ENCODE measurements around the gene ILK. TPM values are rescaled to one million over a fixed set of nuclear protein-coding genes. Genes with fewer than 3 reads are reported as not detected.

ILK gene
- total RNA-seq, 1 donor from 2014 or later, result 210 TPM

DNA sequence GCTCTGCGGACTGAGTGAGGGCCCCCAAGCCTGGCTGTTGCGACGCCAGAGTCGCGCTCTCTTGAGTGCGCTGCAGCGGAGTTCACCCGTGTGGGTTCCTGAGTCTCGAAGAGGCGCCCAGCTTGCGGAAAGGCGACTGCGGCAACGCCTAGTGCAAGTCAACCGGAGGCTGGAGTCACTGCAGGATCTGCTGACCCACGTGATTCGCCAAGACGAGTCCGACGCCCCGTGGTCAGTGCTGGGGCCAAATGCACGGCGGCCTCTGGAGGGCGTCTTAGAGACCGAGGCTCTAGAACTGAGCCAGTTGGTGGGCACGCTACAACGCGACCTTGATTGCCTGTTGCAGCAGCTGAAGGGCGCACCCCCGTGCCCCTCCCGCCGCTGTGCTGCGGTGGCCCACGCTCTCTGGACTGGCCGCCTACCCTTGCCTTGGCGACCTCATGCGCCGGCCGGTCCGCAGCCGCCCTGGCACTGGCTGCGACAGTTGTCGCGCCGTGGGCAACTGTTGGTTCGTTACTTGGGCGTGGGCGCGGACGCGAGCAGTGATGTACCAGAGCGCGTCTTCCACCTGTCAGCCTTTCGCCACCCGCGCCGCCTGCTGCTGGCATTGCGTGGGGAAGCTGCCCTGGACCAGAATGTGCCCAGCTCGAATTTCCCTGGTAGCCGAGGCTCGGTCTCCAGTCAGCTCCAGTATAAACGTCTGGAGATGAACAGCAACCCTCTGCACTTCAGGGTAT is 32.7 kb upstream of the ILK start:
- intact Hi-C loops (cut with micrococcal nuclease), result no loop called here
- DNase-seq (no peak), ATAC-seq (peak; percentile 3)

DNA sequence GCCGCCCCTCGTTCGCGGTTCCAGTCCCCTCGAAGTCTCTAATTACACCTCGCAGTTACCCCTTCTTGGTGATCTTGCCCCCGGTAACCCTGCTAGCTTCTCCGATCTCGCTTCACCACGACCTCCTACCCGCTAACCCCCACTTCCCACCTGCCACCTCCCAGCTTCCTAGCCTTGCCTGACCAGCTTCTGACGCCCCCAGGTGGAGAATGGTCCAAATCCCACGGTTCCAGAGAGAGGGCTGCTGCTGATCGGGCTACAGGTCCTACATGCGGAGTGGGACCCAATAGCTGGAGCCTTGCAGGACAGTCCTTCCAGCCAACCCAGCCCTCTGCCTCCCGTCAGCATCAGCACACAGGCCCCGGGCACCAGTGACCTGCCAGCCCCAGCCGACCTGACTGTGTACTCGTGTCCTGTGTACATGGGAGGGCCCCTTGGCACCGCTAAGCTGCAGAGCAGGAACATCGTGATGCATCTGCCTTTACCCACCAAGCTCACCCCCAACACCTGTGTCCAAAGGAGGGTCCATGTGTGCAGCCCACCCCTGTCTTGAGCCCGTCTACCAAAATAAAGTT is 32.1 kb upstream of the ILK start:
- intact Hi-C loops (cut with micrococcal nuclease), result no loop called here
- ATAC-seq, result no peak

DNA sequence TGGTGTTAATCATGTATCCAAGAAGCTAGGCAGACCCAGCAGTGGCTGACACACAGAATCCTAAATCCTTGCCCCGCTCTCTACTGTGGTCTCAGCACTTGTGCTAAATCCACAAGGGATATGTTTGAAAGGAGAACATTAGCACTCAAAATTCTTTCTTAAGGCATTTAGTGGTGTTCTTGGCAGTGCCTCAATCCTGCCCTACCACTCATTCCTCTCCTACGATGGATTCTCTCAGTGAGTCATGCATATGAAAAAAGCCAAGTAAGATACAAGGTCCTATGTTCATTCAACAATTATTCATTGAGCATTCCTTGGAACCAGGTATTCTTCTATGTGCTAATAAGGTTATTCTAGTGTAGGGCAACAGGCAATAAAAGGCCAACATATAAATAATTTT is 31.4 kb upstream of the ILK start:
- intact Hi-C loops (cut with micrococcal nuclease), result no loop called here
- no peak for DNase-seq
- ATAC-seq, result no peak

More for the DNA sequence above, 32.1 kb upstream of the ILK start:
- no peak for DNase-seq

DNA sequence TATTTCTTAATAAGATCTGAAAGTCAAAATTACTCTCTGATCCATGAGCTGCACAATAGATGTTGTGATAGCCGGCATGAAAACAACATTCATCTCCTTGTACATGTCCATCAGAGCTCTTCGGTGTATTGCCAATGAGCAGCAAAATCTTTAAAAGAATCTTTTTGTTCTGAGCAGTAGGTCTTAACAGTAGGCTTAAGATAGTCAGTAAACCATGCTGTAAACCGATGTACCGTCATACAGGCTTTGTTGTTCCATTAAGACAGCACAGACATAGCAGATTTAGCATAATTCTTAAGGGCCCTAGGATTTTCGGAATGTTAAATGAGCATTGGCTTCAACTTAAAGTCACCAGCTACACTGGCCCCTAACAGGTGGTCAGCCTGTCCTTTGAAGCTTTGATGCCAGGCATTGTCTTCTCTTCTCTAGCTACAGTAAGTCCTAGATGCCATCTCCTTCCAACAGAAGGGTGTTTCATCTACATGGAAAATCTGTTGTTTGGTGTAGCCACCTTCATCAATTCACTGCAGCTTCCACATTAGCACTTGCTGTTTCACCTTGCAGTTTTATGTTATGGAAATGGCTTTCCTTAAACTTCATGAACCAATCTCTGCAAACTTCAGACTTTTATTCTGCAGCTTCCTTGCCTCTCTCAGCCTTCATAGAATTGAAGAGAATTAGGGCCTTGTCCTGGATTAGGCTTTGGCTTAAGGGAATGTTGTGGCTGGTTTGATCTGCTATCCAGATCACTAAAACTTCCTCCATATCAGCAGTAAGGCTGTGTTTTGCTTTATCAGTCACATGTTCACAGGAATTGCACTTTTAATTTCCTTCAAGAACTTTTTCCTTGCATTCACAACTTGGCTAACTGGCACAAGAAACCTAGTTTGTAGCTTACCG is 28.5 kb upstream of the ILK start:
- no peak for ATAC-seq
- DNase-seq, result no peak
- intact Hi-C loops (cut with micrococcal nuclease), result no loop called here

DNA sequence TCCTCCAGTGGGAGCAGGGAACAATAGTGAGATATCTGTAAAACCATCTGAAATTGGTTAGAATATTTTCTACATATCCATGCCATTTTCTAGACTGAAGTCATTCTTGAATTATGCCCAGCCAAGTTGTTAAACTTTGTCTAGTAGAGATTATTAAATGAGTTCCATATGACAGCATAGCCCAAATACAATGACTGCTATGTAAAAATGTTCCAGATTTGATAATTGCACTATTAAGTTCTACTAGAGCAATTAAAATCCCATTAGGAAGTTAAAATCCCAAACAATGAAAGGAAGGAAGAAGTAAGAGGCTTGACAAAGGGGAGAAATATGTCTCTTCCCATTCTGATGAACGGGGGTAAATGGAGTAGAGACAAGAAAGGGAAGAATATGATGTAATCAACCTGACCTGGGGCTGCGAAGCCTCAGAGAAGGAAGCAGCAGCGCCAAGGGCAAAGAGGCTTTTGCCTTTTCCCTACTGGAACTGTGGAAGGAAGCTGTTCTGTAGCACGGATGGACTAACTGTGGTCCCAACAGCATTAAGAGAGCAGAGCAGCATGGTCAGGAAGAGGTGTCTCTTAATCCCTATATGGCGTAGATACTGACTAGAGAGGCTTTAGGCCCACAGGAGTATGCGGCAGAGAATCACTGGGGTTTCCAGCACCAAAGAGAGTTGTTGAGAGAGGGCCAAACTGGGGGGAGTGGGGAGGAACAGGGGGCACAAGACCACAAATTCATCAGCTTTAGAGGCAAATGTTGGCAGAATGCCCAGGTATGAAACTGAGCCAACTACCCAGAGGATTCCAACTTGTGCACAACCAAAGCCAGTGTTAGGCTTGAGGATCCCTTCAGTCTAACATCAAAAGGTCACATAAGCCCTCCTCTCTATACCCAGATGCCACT is 26.9 kb upstream of the ILK start:
- DNase-seq, result no peak
- ATAC-seq, result peak; percentile 78
- intact Hi-C loops (cut with micrococcal nuclease), result no loop called here

DNA sequence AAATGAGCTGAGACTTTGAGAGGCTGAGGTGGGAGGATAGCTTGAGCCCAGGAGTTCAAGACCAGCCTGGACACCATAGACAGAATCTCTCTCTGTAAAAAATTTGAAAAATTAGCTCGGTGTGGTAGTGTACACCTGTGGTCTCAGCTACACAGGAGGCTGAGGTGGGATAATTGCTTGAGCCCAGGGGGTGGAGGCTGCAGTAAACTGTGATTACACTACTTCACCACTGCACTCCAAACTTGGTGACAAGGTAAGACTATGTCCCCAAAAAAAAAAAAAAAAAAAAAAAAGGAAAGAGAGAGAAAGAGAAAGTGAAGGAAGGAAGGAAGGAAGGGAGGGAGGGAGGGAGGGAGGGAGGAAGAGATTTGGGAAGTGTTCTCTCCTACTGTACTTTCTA is 25.4 kb upstream of the ILK start:
- DNase-seq, result no peak
- intact Hi-C loops (cut with micrococcal nuclease), result no loop called here
- ATAC-seq, result no peak

DNA sequence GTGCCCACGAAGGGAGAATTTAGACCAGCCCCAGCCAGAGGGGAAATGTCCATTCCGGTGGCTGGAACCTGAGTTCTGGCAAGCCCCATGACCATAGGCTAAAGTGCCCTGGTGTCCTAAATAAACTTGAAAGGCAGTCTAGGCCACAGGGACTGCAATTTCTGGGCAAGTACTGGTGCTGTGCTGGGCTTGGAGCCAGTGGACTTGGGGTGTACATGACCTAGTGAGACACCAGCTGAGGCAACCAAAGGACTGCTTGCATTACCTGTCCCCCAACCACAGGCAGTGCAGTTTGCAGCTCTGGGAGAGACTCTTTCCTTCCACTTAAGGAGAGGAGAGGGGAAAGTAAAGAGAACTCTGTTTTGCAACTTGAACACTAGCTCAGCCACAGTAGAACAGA is 23.9 kb upstream of the ILK start:
- intact Hi-C loops (cut with micrococcal nuclease), result loop anchor here (10.0 kb wide), 1 partner anchor 45 kb away; no protein-coding TSS in a partner anchor
- DNase-seq, result no peak
- ATAC-seq, result peak; percentile 33

DNA sequence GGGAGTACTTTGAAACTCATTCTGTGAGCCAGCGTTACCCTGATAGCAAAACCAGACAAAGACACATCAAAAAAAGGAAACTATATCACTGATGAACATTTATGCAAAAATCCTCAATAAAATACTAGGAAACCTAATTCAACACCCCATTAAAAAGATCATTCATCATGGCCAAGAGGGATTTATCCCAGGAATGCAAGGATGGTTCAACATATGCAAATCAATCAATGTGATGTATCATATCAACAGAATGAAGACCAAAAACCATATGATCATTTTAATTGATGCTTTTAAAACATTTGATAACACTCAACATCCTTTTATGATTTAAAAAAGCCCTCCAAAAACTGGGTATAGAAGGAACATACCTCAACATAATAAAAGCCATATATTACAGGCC is 20.0 kb upstream of the ILK start:
- no peak for DNase-seq
- ATAC-seq, result no peak
- intact Hi-C loops (cut with micrococcal nuclease), result loop anchor here (10.0 kb wide), 1 partner anchor 49 kb away; no protein-coding TSS in a partner anchor

DNA sequence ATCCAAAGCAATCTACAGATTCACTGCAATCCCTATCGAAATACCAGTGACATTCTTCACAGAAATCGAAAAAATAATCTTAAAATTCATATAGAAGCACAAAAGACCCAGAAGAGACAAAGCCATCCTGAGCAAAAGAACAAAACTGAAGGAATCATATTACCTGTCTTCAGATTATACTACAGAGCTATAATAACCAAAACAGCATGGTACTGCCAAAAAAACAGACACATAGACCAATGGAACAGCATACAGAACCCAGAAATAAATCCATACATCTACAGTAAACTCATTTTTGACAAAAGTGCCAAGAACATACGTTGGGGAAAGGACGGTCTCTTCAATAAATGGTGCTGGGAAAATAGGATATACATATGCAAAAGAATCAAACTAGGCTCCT is 19.0 kb upstream of the ILK start:
- intact Hi-C loops (cut with micrococcal nuclease), result loop anchor here (10.0 kb wide), 1 partner anchor 50 kb away; no protein-coding TSS in a partner anchor
- DNase-seq (no peak), ATAC-seq (no peak)

DNA sequence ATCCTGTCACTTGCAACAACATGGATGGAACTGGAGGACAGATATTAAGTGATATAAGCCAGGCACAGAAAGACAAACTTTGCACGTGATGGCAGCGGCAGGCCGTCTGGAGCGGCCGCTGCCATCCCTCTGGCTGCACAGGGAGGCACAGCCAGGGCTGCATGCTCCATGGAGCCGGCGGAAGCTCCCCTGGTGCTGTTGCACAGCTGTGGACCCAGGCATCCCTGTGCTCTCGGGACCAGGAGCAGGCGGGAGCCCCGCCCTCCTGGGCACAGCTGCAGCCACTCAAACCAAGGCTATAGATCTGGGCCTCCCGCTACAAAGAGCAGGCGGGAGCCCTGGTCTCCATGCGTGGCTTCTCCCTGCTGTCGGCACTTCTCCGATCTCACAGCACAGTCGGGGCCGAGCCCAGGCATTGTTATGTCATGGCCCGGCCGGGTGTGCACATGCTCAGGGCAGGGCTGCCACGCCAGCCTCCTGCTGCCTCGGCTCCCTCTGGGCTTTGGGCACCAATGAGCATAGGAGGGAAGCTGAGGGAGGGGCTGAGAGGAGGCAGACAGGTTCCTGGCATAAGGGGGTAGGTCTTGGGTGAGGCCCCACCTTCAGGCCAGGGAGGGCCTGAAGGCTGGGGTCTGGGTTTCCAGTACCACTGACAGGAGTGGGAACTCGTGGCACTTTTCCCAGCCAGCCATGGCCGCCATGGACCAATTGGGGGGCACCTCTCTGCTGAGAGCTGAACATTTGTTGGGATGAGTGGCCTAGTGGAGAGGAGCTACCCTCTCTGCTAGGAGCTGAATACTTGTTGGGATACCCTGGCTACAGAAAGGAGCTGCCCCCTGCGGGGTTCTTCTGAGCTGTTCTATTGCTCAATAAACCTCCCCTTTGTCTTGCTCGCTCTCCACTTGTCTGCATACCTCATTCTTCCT is 16.9 kb upstream of the ILK start:
- peak; percentile 71 for DNase-seq
- intact Hi-C loops (cut with micrococcal nuclease), result loop anchor here (10.0 kb wide), 1 partner anchor 52 kb away; no protein-coding TSS in a partner anchor
- peak; percentile 89 for ATAC-seq

DNA sequence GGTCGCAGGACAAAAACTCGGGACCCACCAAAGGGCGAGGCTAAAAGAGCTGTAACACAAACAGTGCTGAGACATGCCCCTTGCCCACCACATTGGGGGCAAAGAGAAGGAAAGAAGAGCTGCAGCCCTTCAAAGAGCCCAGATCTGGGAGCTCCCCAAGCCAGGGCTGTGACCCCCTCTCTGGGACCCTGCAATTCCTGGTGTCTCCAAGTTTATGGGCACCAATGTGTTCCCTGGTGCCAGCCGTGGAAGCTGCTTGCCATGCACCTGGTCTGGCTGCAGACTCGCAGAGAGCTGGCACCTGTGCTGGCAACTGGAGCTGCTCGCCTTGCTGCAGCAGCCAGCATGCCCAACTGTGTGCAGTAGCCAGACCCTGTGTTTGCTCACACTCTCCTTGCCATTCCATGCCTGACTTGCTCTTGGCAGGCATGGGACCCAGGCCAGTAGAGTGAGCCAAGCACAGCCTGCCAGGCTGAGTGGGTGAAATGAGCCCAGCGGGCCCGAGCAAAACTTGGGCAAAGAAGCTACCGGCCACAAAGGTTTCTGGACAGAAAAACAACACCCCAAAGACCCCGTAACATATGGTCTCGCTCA is 16.1 kb upstream of the ILK start:
- DNase-seq (peak; percentile 76), ATAC-seq (peak; percentile 95)
- intact Hi-C loops (cut with micrococcal nuclease), result loop anchor here (10.0 kb wide), 1 partner anchor 53 kb away; no protein-coding TSS in a partner anchor

DNA sequence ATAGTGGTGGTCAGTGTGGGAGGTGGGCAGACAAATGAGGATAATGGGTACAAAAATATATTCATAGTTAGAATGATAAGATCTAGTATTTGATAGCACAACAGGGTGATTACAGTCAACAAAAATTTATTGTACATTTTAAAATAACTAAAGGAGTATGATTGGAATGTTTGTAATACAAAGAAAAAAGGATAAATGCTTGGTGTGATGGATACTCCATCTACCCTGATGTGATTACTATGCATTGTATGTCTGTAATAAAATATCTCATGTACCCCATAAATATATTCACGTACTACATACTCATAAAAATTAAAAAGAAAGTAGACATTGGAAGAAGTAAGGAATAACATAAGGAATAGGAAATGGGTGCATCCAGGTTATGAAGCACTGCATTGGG is 15.6 kb upstream of the ILK start:
- no peak for DNase-seq
- intact Hi-C loops (cut with micrococcal nuclease), result loop anchor here (10.0 kb wide), 1 partner anchor 53 kb away; no protein-coding TSS in a partner anchor
- ATAC-seq, result no peak

DNA sequence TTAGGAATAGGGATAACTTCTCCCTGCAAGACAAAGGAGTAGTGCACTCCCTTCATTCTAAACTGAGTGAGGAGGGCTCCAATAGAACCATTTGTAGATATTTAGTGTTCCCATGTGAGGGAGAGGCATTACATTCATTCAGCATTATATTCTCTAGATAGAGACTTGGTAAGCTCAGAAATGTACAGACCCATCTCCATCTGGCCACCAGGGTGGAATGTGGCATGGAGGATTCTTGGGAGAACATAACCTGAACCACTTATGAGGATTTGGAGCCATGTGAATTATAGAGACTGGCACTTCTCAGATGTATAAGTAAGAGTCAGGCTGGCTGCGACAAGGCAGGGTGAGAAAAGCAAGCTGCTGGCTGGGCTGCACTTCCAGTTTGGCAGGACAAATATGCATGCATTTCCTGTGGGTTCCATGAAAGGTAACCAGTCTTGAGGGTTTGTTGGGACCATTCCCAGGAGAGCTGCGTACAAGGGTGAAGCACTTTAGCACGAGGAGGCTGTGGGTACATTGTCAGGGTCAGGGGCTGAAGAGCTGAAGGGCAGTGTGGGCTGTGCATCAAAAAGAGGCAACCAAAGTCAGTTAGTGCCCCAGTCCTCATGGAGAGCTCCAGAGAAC is 9.3 kb upstream of the ILK start:
- intact Hi-C loops (cut with micrococcal nuclease), result no loop called here
- ATAC-seq (peak; percentile 42), DNase-seq (no peak)

DNA sequence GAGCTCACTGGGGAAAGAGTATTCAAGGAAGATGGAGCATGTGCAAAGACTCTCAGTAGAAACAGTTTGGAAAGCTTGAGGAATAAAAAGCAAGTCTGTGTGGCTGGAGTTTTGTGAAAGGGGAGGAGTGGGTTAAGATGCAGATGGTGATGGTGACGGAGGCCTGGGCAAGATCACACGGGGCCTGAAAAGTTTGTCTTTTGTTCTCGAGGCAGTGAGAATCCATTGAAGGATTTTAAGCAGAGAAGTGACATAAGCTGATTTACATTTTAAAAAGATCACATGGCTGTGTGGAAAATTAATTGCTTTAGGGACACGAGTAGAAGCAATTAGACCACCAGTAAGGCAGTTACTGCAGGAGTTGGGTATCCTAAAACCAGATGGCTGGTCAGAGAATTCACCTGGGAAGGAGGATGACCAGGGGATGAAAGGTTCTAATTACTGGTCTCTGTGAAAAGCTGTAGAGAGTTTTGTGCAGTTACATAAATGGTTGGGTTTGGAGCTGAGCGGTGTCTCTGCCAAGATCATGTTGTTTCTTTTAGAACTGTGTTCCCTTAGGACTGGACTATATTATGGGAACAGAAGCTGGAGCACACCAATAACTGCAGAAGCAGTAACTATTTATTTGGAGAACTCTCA is 7.2 kb upstream of the ILK start:
- DNase-seq, result no peak
- intact Hi-C loops (cut with micrococcal nuclease), result no loop called here
- peak; percentile 79 for ATAC-seq

DNA sequence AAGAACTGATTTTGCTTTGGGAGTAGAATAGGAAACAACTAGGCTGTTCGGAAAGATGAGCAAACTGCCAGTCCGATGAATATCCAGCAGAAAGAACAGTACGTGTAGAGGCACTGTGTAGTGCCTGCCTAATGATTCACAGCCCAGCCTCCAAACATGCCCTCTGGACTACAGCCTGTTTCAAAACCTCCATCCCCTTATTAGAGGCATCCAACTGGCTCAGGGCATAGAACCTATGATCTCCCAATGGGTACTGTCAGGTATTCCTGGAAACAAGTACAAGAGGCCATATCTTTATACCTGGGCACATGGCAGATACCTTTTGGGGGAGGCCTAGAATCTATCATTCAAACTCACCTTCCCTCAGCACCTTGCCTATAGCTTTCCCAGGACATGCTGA is 5.0 kb upstream of the ILK start:
- intact Hi-C loops (cut with micrococcal nuclease), result no loop called here
- ATAC-seq (no peak), DNase-seq (no peak)

DNA sequence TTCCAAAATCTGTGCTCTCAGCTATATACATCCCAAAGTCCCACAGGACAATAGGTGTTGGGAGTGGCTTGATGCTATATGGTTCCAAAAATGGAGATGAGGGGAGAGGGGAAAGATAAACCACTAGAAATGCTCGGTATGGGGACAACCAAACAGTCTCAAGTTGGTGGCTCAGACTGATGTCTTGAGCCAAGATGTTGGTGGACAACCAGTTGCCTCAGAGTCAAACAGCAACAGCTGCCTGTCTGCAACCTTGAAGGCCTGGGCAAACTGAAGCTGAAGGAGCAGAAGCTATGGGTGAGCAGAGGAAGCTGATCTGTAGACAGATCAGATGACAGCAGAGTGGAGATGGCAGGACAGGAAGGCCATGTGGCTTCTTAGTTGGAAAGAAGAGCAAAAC is 4.1 kb upstream of the ILK start:
- ATAC-seq, result no peak
- intact Hi-C loops (cut with micrococcal nuclease), result no loop called here
- DNase-seq, result no peak

Data from left ventricle myocardium superior (tissue), 1 donor.